HEK293 (cell line): Measurements from ENCODE around the gene ZCCHC3.

Experiments
- ATF2 ChIP-seq: fragments of 450-650 bp; formaldehyde crosslinking; IDR thresholded peaks from 2 replicates; pipeline ENCODE4 v1.5.1; 2016; ENCODE audit warnings: missing biosample characterization, missing genetic modification characterization, low read depth
- CTCF ChIP-seq: fragments of 450-650 bp; formaldehyde crosslinking; IDR thresholded peaks from 2 replicates; pipeline ENCODE4 v1.5.1; 2016; ENCODE audit warnings: missing biosample characterization, missing genetic modification characterization

DNA sequence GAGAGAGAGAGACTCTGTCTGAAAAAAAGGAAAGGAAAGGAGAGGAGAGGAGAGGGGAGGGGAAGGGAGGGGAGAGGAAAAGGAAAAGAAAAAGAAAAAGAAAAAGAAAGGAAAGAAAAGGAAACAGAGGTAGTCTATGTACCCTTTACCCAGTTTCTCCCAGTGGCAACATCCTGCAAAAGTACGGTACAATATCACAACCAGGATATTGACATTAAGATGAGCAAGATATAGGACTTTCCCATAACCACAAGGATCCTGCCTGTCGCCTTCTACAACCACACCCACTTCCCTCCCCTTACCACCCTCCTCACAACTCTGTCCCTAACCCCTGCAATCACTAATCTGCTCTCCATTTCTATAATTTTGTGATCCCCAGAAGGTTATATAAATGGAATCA lies 10.9 kb upstream of the ZCCHC3 start:
- no peak for TF ChIP-seq CTCF (tag by site-specific recombination)
- TF ChIP-seq ATF2: no peak
